ENCODE results near the gene TAF1A. TPM values are rescaled to one million over a fixed set of nuclear protein-coding genes. Genes with fewer than 3 reads are reported as not detected.

TAF1A gene
- total RNA-seq, 2 experiments from 2014 or later: 10.9 to 19.2 TPM

DNA sequence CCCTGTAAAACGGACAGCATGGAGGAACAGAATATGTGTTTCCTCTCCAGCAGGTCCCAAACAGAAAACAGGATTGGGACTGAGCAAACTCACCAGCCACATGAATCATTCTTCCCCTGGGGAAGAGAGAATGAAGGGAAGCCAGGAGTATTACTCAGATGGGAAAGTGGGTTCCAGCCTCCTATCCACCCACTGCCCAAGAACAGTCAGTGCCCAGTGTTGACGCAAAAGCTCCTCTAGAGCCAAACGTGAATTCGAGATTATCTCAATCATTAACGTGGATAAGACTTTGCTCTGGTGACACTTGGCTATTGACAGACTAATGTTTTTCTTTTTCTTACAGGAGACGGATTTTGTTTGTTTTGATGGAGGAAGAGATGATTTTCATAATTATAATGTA lies 37.5 kb upstream of the TAF1A start:
- Histone ChIP-seq H3K4me2 (ENCODE audit: low read length) (no peak overlapping the region), H3K9me2 (ENCODE audit: insufficient read depth, low read length) (no peaks in the 10 kb centered on the region), H4K20me1 (ENCODE audit: insufficient read depth, low read length) (no peaks in the 10 kb centered on the region), H3K36me3 (ENCODE audit: insufficient read depth, low read length) (peaks cover 5% of the 10 kb centered on the region; the same call in 1 of the 2 replicates), H2AFZ (ENCODE audit: low read length) (no peak overlapping the region), H3K79me2 (ENCODE audit: insufficient read depth, low read depth, low read length) (no peaks in the 10 kb centered on the region), H3K4me3 (ENCODE audit: low read depth, low read length, poor library complexity, severe bottlenecking) (no peak overlapping the region), H3K9me3 (ENCODE audit: low read length) (no peaks in the 10 kb centered on the region), H3K27ac (ENCODE audit: low read depth, low read length, poor library complexity, severe bottlenecking) (no peak overlapping the region), H3K4me1 (ENCODE audit: insufficient read depth, low read length, poor library complexity, severe bottlenecking) (no peaks in the 10 kb centered on the region)
- TF ChIP-seq EZH2phosphoT487 (IDR thresholded peaks at IDR 0.05; ENCODE audit: borderline replicate concordance, low read depth, low read length): no peak
- TF ChIP-seq, protein P1, sequence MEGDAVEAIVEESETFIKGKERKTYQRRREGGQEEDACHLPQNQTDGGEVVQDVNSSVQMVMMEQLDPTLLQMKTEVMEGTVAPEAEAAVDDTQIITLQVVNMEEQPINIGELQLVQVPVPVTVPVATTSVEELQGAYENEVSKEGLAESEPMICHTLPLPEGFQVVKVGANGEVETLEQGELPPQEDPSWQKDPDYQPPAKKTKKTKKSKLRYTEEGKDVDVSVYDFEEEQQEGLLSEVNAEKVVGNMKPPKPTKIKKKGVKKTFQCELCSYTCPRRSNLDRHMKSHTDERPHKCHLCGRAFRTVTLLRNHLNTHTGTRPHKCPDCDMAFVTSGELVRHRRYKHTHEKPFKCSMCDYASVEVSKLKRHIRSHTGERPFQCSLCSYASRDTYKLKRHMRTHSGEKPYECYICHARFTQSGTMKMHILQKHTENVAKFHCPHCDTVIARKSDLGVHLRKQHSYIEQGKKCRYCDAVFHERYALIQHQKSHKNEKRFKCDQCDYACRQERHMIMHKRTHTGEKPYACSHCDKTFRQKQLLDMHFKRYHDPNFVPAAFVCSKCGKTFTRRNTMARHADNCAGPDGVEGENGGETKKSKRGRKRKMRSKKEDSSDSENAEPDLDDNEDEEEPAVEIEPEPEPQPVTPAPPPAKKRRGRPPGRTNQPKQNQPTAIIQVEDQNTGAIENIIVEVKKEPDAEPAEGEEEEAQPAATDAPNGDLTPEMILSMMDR (conservative IDR thresholded peaks at IDR 0.05; ENCODE audit: low read length): no peak
- ChIA-PET POLR2A (interaction anchor here (0.7 kb wide), 1 partner anchor 28 kb away, joined by 3 read pairs; no protein-coding TSS in a partner anchor), CTCF (ENCODE audit: unreplicated experiment) (no interaction called here)
- no TSS peak for BruUV-seq (replicated peaks)
- intact Hi-C loops (cut with micrococcal nuclease; ENCODE audit: unreplicated experiment): no loop called here
- no peak for DNase-seq (ENCODE audit: low spot score)

DNA sequence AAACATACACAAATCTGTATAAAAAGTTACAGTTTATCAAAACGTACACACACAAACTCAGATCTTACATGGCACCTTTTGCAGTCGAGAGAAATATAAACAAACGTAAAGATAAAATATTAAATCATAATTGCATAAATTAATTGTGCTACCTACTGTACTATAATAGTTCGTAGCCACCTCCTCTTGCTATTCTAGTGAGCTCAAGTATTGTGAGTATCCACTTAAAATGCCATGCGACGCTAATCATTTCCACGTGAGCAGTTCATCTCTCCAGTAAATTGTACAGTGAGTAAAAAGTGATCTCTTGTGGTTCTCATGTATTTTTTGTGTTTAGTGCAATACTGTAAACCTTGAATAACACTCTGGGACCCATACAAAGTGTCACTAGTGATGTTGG lies 34.5 kb upstream of the TAF1A start:
- Histone ChIP-seq H3K4me2 (ENCODE audit: low read length) (no peak overlapping the region), H4K20me1 (ENCODE audit: insufficient read depth, low read length) (no peaks in the 10 kb centered on the region), H3K36me3 (ENCODE audit: insufficient read depth, low read length) (peaks cover 5% of the 10 kb centered on the region; the same call in 1 of the 2 replicates), H2AFZ (ENCODE audit: low read length) (no peak overlapping the region), H3K4me3 (ENCODE audit: low read depth, low read length, poor library complexity, severe bottlenecking) (no peak overlapping the region), H3K27ac (ENCODE audit: low read depth, low read length, poor library complexity, severe bottlenecking) (no peak overlapping the region), H3K4me1 (ENCODE audit: insufficient read depth, low read length, poor library complexity, severe bottlenecking) (no peaks in the 10 kb centered on the region), H3K9me3 (ENCODE audit: low read length) (no peaks in the 10 kb centered on the region), H3K9me2 (ENCODE audit: insufficient read depth, low read length) (no peaks in the 10 kb centered on the region), H3K79me2 (ENCODE audit: insufficient read depth, low read depth, low read length) (no peaks in the 10 kb centered on the region)
- POLR2A ChIA-PET: no interaction called here
- no TSS peak for BruUV-seq (replicated peaks)
- intact Hi-C loops (cut with micrococcal nuclease; ENCODE audit: unreplicated experiment): no loop called here
- CTCF ChIA-PET (ENCODE audit: unreplicated experiment): interaction anchor here (0.6 kb wide), 1 partner anchor 553 kb away, joined by 3 read pairs; no protein-coding TSS in a partner anchor
- TF ChIP-seq, protein P1 (conservative IDR thresholded peaks at IDR 0.05; ENCODE audit: low read length): no peak
- TF ChIP-seq EZH2phosphoT487 (IDR thresholded peaks at IDR 0.05; ENCODE audit: borderline replicate concordance, low read depth, low read length): no peak
- DNase-seq (ENCODE audit: low spot score): no peak

DNA sequence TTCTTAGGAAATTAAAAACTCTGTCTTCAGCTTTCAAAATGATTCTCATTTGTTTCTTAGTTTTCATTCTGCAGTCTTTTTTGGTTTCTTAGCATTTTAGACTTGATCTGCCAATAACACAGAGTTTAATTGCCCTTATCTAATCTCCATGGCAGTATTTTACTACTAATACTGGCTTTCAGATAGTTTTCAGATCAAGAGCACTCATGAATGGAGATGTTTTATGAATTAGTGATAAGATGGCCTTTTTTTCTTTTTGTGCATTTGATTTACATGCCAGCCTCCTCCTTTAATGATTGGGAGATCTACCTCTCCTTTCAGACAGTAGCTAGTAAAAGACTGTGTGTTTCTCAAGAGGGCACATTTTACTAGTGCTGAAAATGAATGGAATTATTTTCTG lies 33.7 kb upstream of the TAF1A start:
- Histone ChIP-seq H3K4me1 (ENCODE audit: insufficient read depth, low read length, poor library complexity, severe bottlenecking) (peaks cover 7% of the 10 kb centered on the region), H3K9me2 (ENCODE audit: insufficient read depth, low read length) (no peaks in the 10 kb centered on the region), H3K9me3 (ENCODE audit: low read length) (no peaks in the 10 kb centered on the region), H3K79me2 (ENCODE audit: insufficient read depth, low read depth, low read length) (no peaks in the 10 kb centered on the region), H3K27ac (ENCODE audit: low read depth, low read length, poor library complexity, severe bottlenecking) (no peak overlapping the region), H2AFZ (ENCODE audit: low read length) (no peak overlapping the region), H3K4me2 (ENCODE audit: low read length) (no peak overlapping the region), H3K36me3 (ENCODE audit: insufficient read depth, low read length) (peaks cover 5% of the 10 kb centered on the region; the same call in 1 of the 2 replicates), H3K4me3 (ENCODE audit: low read depth, low read length, poor library complexity, severe bottlenecking) (no peak overlapping the region), H4K20me1 (ENCODE audit: insufficient read depth, low read length) (no peaks in the 10 kb centered on the region)
- POLR2A ChIA-PET: no interaction called here
- BruUV-seq (replicated peaks): no TSS peak
- intact Hi-C loops (cut with micrococcal nuclease; ENCODE audit: unreplicated experiment): no loop called here
- CTCF ChIA-PET (ENCODE audit: unreplicated experiment): no interaction called here
- no peak for DNase-seq (ENCODE audit: low spot score)
- TF ChIP-seq, protein P1 (conservative IDR thresholded peaks at IDR 0.05; ENCODE audit: low read length): no peak
- no peak for TF ChIP-seq EZH2phosphoT487 (IDR thresholded peaks at IDR 0.05; ENCODE audit: borderline replicate concordance, low read depth, low read length)
